Measurements from ENCODE around the gene RABGAP1L.

Gene RABGAP1L

DNA sequence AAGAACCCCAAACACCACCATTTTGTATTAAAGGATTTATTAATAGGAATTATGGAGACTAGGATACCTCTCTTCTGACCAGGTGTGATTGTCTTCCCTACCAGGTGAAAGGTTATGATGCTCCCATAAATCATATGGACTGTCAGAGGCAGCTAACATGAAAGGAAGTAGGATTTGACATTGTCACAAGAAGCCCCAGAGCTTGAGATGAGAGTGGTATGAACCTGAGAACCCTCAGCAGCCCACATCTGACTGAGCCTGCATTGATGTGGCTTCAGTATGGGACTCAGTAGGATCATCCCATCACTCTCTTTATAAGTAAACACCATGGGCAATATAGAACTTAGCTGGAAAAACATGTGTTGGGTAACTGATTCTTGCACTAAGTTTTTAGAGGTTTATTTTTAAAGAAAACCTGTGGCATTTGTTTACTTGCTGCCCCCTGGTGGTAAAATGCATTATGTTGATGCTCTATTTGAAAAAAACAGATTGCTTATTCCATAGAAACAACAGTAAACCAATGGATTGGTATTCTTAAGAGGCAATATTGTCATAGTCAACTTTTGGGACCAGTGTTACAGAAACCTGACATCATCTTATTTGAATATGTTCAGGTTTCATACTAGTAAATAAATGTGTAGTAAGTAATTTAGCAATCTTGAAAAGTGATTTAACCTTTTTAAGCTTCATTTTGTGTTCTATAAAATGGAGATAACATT lies 823.8 kb downstream of the RABGAP1L start:
- DNase-seq = peak; percentile 4

- no peak for DNase-seq
Observed at GRCh38 chr1:174984952-174985351, 825.6 kb downstream of the RABGAP1L start.

DNA sequence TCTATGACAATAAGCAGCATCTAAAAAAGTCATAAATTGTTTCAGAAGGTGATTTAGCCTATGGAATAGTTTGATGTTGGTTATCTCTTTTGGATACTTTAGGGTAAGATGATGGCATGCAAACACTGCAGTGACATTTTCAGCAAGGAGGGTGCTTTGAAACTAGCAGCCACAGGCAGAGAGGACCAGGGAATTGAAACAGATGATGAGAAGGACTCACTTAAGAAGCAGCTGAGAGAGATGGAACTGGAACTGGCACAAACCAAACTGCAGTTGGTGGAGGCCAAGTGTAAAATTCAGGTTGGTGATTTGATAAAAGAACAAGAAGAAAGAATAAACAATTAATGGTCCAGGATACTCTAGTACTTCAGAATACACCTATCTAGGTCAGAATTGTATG lies 829.2 kb downstream of the RABGAP1L start:
- DNase-seq = no peak

- no peak for DNase-seq
Observed at GRCh38 chr1:174988986-174989385, 829.7 kb downstream of the RABGAP1L start.

- no peak for DNase-seq
Observed at GRCh38 chr1:174989536-174990220, 830.4 kb downstream of the RABGAP1L start.

GRCh38 chr1:174990382-174990999 lies 831.2 kb downstream of the RABGAP1L start:
- no peak for DNase-seq

GRCh38 chr1:174991473-174991872 lies 832.2 kb downstream of the RABGAP1L start:
- DNase-seq = no peak

GRCh38 chr1:174995121-174995520 lies 835.8 kb downstream of the RABGAP1L start:
- no peak for DNase-seq

DNA sequence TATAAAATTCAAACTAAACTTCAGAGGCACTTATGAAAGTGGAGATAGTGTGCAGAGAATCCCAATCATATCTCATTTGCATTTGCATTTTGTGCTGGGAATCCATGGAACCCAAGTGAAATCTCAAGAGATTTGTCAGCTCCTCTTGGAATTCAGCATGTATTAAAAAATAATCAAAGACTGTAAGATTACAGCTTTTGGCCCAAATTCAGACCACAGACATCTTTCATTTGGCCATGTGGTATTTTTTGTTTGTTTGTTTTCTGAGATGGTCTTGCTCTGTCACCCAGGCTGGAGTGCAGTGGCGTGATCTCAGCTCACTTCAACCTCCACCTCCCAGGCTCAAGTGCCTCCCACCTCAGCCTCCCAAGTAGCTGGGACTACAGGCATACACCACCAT lies 836.6 kb downstream of the RABGAP1L start:
- no peak for DNase-seq

DNA sequence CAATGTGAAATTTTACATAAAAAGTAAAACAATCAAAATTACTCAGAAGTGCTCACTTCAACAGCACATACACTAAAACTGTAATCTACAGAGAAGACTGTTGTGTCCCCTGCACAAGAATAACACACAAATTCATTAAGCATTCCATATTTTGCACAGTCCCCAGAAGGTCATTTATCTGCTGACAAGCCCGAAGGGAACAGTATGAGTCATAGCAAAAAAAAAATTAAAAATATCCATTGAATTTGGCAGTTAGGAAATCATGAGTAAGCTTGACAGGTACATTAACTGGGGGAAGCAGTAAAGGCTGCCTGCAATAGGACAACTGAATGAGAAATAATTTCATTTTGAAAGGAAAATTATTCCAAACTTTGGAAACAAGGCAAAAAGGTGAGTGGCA lies 837.2 kb downstream of the RABGAP1L start:
- DNase-seq = no peak

DNA sequence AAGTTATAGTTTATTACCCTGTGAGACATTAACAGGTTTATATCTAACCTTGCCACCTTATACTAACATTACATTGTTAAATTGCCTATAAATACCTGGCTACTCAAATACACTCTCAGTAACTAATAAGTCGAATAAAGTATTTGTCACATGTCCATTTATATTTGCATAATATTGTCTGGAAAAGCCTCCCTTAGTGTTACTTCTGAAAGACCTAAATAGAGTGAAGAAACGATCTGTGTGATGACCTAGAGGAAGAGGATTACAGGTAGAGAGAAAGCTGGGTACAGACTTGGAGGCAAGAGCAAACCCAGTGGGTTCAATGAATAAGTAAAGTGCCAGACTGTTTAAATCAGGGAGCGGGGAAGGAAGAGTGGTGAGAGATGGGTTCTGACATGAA lies 837.7 kb downstream of the RABGAP1L start:
- DNase-seq = no peak

DNA sequence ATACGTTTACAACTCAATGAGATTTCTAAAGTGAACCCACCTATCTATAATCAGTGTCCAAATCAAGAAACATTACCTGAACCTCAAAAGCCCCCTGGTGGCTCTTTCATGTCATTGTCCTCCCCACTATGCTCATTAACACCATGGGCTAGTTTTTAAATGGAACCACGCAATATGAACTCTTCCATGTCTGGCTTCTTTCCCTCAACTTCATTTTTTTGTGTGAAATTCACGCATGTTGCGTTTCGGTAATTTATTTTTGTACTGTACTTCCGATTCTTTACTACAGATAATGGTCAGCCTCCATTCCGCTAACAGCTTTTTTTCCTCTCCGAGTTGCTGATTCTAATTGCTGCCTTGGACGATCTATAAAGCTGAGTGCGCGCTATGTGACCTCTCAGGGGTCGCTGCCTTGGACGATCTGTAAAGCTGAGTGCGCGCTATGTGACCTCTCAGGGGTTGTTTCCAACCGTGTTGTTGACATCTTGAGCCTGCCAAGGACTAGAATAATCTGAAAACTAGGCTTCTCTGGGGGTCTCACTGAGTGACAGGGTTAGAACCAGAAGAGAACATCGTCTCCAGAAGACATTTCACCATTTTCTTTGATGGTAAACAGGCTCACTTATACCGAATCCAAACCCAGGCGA lies 839.4 kb downstream of the RABGAP1L start:
- DNase-seq = peak; percentile 49

GRCh38 chr1:174999216-174999935 lies 840.1 kb downstream of the RABGAP1L start:
- DNase-seq = peak; percentile 85

DNA sequence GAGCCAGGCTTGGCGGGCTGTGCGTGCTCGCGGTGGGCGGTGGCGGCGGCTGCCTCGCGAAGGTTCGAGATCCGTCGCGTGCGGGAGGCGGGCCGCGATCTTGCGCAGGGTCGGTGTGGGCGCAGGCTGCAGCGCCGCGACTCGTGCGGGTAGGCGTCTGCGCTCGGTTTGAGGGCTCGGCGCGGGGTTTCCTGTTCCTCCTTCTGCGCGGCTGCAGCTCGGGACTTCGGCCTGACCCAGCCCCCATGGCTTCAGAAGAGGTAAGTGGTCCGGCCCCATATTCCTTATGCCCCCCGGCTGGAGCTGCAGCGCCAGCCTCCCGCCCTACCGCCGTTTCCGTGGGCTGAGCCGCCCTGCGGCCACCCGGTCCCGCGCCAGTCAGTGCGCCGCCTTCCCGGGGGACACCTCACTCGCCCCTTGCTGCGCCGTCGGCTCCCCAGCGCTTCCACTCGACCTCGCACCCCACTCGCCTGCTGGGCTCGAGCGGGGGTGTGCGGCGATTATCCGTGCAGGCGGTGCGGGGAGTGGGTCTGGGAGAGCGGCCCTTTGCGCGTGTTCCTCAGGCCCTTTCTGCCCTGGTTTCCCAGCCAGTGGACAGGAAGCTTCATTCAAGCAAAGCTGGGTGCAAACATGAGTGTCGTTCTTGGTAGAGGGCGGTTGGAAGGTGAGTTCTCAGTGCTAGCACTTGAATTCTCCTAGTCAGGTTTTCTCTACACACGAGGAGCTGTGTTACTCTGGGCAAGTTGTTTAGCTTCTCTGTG lies 840.8 kb downstream of the RABGAP1L start, which contains the start of gene CACYBP:
Gene CACYBP, plus strand, starts transcription at position 12 of the 761 bp plus-strand sequence. Its CDS starts 234 bp downstream, at position 246.
- DNase-seq = no peak

DNA sequence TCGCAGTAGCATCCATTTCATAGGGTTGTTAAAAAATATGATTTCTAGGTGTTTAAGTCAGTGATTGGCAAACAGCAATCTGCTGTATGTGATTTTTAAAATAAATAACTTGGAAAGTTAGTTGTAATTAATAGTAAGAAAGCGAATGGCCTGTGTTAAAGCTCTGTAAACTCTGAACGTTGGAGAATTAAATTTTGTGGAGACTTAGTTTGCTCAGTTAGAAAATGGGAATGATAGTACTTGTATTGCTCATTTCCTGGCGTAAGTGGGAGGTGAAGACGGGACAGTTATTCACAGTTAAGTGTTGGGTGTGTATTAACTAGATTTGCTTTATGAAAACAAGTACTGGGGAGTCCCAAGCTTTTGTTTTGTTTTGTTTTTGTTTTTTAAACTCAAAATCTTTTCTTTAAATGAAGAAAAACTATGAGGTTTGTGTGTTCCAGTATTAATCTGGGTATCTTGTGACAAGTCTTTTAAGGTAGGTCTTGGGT lies 841.4 kb downstream of the RABGAP1L start:
- DNase-seq = no peak

- DNase-seq = no peak
Observed at GRCh38 chr1:175002910-175003517, 843.7 kb downstream of the RABGAP1L start.

DNA sequence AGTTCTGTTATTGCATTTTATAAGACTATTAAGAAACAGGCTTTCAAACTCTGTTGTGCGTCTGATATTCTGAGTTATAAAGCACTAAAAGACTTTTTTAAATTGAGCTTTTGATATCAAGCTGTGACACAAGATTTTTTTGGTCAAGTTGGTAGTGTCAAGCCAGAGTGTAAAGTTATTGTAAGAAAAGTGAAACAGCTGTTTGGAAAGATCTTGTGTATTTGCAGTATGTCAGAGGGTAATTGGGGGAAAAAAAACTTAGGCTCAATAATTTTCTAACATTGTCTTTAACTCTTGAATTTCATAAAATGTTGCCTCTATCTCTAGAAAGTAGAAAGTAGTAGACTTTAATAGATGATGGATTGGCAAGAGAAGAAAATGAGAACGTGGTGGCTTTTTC lies 844.2 kb downstream of the RABGAP1L start:
- DNase-seq = no peak

- no peak for DNase-seq
Observed at GRCh38 chr1:175005085-175005783, 845.9 kb downstream of the RABGAP1L start.

- DNase-seq = no peak
Observed at GRCh38 chr1:175009532-175009931, 850.2 kb downstream of the RABGAP1L start.

DNA sequence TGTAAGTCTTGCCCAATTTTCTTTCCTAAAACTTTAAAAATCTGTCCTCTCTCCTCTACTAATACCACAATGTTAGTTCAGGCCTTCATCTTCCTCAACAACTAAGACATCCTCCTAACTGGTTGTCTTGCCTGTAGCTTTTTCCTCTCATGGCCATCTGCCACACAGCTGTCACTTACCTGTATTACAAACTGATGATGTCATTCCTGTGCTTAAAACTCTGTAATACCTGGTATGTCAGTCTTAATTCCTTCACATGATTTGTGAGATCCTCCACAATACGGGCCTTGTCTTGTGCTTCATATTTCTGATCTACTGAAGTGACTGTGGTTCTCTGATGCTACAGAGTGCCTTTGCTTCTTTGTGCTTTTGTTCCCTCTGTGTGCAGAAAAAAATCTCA lies 854.1 kb downstream of the RABGAP1L start:
- DNase-seq = no peak

DNA sequence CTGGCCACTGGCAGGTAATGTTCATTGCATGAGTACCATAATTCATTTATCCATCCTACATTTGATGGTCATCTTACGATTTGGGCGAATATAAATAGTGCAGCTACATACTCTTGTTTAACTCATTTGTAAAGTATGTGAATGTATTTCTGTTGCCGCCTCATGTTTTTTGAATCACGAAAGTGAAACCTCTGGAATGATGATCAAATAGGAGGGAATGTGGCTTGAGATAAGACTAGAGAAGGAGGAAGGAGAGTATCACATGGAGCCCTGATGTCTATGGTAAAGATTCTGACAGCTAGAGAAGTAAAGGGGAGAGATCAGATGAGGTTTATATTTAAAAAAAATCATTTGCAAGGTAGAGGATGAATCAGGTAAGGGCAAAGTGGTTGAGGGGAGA lies 855.9 kb downstream of the RABGAP1L start:
- DNase-seq = no peak
